ENCODE results near the gene GRIP2.

Gene GRIP2

DNA sequence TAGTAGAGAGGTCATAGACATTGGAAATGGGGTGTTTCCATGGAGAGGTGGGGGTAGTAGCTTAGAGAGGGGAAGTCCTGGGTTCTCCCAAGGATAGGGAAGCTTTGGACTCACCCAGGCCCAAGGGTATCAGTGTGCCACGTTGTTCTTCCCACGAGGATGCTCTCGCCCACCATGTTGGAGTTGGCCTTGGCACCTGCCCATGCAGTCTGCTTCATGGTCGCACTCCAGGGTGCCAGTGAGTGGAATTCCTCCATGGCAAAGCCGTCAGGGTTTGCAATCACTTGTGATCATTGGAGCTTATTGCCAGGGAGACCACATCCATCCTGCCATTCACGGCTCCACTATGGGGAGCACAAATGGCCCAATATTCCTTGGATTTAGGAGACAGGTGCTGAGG is 60.6 kb downstream of the GRIP2 start:
- TF ChIP-seq, protein P1, sequence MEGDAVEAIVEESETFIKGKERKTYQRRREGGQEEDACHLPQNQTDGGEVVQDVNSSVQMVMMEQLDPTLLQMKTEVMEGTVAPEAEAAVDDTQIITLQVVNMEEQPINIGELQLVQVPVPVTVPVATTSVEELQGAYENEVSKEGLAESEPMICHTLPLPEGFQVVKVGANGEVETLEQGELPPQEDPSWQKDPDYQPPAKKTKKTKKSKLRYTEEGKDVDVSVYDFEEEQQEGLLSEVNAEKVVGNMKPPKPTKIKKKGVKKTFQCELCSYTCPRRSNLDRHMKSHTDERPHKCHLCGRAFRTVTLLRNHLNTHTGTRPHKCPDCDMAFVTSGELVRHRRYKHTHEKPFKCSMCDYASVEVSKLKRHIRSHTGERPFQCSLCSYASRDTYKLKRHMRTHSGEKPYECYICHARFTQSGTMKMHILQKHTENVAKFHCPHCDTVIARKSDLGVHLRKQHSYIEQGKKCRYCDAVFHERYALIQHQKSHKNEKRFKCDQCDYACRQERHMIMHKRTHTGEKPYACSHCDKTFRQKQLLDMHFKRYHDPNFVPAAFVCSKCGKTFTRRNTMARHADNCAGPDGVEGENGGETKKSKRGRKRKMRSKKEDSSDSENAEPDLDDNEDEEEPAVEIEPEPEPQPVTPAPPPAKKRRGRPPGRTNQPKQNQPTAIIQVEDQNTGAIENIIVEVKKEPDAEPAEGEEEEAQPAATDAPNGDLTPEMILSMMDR (IDR thresholded peaks at IDR 0.05; ENCODE audit: low read depth, low read length, missing control alignments), result no peak
- no peak overlapping the region for H3K4me3 ChIP-seq (ENCODE audit: low read depth, low read length)
- DNase-seq (ENCODE audit: low read depth), result no peak
- in situ Hi-C loops (cut with HindIII; ENCODE audit: low sequenced_read_pairs), result loop anchor here (5.0 kb wide), 1 partner anchor 92 kb away; no protein-coding TSS in a partner anchor

DNA sequence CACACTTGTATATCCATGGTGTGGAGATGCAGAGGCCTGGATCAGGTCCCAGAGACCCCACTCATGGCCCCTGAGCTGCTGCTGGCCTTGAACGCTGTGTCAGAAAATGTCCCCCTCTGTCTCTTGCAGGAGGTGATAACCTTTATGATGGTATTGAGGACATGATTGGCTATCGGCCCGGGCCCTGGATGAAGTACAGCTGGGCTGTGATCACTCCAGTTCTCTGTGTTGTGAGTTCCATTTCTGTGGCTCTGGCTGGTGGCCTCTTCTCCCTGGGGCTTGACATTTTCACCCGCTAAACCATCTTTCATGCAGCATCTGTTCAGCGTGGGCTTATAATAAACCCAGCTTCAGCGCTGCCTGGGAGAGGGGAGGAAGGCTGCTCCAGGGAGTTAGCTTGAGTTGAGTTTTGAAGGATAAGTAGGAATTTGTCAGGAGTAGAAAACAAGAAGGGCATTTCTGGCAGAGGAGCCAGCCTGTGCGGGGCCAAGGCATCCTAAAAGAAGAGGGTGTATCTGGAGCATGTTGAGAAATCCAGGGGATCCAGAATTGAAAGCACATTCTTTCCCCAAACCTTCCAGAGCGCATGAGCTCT is 61.1 kb downstream of the GRIP2 start:
- no peak for DNase-seq (ENCODE audit: low read depth)
- in situ Hi-C loops (cut with HindIII; ENCODE audit: low sequenced_read_pairs), result loop anchor here (5.0 kb wide), 1 partner anchor 92 kb away; no protein-coding TSS in a partner anchor
- H3K4me3 ChIP-seq (ENCODE audit: low read depth, low read length), result no peak overlapping the region
- TF ChIP-seq, protein P1 (IDR thresholded peaks at IDR 0.05; ENCODE audit: low read depth, low read length, missing control alignments), result no peak

DNA sequence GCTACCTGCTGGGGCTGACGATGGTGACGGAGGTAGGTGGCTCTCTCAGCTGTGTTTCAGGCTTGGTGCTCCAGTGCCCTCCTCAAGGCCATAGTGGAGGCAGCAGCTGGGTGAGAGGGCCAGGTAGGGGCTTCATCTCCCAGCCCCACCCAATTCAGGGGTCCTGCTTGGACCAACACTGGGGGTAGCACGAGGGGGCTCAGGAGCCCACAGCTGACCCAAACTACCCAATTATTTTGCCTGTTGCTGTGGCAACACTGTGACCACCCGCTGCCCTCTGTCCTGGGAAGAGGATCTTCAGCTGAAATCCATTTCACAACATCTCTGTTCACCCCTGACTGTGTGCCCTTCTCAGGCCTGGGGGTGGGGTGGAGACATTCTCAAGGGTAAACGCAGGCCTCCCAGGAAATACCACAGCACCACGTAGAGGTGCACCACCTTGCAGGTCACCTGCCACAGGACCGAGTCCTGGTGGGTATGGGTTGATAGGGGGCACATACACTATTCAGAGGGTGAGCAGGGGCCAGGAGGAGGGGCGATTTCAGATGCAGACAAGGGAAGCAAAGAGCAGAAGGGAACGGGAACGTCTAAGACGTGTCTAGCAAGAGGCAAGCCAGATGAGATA is 62.7 kb downstream of the GRIP2 start:
- TF ChIP-seq, protein P1 (IDR thresholded peaks at IDR 0.05; ENCODE audit: low read depth, low read length, missing control alignments), result no peak
- DNase-seq (ENCODE audit: low read depth), result no peak
- H3K4me3 ChIP-seq (ENCODE audit: low read depth, low read length), result no peak overlapping the region
- in situ Hi-C loops (cut with HindIII; ENCODE audit: low sequenced_read_pairs), result loop anchor here (5.0 kb wide), 1 partner anchor 90 kb away; no protein-coding TSS in a partner anchor

DNA sequence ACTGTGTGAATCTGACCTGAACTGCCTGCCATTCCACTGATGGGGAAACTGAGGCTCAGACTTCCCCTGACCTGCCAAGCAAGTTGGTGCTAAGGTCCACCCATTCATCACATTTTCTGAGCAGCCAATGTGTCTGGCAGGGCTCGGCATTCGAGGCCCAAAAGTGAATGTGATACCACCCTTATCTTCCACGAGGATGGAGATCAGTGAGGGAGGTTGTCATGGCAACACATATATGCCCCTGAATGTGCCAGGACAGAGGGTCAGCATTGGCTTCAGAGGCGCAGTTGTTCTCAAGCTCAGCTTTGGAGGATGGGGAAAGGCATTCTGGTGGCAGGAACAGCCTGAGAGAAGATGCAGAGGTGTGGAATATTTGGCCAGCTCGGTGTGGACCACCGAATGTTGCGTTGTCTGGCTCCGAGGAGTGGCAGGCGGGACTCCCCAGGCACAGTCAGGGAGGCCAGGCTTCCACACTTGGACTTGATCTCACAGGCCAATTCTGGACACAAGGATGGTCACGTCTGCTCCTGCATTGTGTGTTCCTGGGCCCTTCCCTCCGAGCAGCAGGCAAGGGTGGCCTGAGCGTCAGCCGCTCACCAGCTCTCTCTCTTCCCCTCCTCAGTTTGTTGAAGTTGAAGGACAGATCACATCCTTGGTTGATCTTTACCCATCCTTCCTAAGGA is 63.4 kb downstream of the GRIP2 start:
- in situ Hi-C loops (cut with HindIII; ENCODE audit: low sequenced_read_pairs), result loop anchor here (5.0 kb wide), 1 partner anchor 89 kb away; no protein-coding TSS in a partner anchor
- no peak overlapping the region for H3K4me3 ChIP-seq (ENCODE audit: low read depth, low read length)
- no peak for DNase-seq (ENCODE audit: low read depth)
- TF ChIP-seq, protein P1 (IDR thresholded peaks at IDR 0.05; ENCODE audit: low read depth, low read length, missing control alignments), result no peak

DNA sequence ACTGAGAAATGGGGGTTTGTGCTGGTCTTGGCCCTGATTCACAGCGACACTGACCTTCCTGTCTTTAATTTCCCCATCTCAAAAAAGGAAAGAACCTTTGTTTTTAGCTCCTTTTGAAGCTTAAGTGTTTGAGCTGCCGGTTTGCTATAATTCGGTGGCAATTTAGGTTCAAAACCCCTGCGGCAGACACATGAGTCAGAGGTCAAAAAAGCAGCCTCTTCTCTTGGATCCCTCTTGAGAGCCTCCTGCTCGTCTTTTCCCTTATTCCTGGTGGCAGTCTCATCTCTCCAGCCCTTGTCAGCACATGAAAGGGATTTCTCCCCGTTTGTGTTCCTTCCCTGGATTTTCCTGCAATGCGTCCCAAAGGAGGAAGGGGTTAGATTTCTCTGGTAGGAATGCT is 64.5 kb downstream of the GRIP2 start:
- TF ChIP-seq, protein P1 (IDR thresholded peaks at IDR 0.05; ENCODE audit: low read depth, low read length, missing control alignments), result no peak
- H3K4me3 ChIP-seq (ENCODE audit: low read depth, low read length), result no peak overlapping the region
- DNase-seq (ENCODE audit: low read depth), result no peak
- in situ Hi-C loops (cut with HindIII; ENCODE audit: low sequenced_read_pairs), result loop anchor here (5.0 kb wide), 1 partner anchor 88 kb away; no protein-coding TSS in a partner anchor

DNA sequence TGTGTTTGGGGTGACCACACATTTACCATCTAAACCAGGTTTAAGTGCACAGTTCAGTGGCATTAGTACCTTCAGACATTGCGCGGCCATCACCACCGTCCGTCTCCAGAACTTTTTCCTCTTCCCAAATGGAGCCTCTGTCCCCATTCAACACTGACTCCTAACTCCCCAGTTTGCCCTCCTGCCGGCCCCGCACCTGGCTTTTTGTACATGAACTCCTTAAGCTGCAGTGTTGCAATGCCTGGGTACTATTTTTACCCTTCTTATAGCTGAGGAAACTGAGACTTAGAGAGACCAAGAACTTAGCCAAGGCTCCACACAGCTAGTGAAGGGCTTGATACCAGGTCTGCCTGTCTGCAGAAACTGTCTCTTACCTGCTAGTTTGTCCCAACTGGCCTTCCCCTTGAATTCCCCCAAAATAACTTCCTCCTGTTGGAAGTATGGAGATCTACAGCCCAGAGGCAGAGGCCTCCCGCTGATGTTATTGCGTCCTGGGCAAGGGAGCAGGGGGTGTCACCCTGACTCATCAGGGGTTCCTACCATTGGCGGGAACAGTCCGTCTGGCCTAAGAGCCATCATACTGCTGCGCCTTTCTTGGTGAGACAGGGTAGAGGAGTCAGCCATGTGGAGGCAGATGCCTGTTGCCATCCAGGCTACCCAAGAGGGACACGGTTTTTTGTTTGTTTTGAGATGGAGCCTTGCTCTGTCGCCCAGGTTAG is 65.6 kb downstream of the GRIP2 start:
- no peak for DNase-seq (ENCODE audit: low read depth)
- H3K4me3 ChIP-seq (ENCODE audit: low read depth, low read length), result no peak overlapping the region
- TF ChIP-seq, protein P1 (IDR thresholded peaks at IDR 0.05; ENCODE audit: low read depth, low read length, missing control alignments), result no peak
- in situ Hi-C loops (cut with HindIII; ENCODE audit: low sequenced_read_pairs), result loop anchor here (5.0 to 25.0 kb wide), 2 partner anchors 87 to 187 kb away; no protein-coding TSS in a partner anchor

Data from astrocyte of the cerebellum (primary cell).